NOMO-1 treated with dmso at 0.1 percent for 144 hours (cell line): Measurements from ENCODE around the gene NCDN.

ENCODE experiments used
- DNase-seq: peaks from one replicate; lab custom pipeline; 2025; ENCODE audit not compliant: unreplicated experiment; lab: John Stamatoyannopoulos, UW

NCDN gene

DNA sequence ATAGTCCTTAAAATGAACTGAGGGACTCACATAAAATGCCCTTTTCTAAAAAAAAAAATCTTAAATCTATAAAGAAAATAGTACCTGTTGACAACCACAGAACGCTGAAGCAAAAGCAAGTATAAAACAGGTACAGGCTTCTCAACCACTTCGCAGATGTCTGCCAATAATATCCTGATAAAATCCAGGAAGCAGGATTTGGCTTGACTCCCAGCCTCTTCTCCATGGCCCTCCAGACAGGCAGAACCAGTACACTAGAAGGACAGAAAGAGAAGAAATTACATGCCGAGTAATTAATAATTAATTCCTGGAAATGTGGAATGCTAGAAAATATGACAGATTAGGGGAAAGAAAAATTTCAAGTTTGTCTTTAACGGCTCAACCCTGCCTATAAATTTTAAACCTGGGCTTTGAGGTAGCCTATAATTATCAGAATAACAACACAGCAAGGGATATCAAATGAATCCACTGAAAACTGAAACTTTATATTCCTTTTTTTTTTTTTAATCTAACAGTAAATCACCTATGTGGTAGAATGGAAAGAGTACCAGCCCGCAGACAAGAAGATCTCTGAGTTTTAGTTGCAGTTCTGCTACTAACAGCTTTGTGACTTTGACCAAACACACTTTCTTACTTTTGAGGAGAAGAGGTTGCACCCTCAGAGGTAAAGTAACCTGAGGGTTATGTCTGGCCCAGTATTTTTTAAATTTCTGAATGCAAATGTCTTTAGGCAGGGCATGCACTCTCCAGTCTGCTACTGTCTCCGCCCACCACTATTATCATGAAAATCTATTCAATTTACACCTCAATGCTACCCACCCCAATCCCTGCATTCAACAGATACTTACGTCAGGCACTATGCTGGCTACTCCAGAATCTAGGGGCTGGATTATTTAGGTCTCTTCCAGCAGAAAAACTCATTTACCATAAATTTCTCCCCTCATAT lies 3.1 kb upstream of the NCDN start:
- no peak for DNase-seq

DNA sequence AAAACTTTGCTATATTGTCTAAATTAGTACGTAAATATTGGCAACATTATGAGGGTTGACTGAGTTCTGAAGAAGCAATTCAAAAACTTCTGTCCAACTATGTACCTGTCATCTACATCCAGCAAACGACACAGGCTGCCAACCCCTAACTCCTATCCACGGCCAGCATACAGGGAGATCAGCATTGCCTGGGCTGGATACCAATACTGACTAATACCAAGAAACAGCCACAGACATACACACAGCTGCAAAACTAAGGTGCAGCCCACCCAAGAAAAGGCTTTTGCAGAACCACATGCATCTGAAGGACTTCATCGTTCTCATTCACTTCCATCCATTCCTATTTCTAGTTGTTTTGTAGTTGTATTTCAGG lies 2.4 kb upstream of the NCDN start:
- DNase-seq = no peak

GRCh38 chr1:35555601-35556477 lies 1.8 kb upstream of the NCDN start:
- DNase-seq = no peak

DNA sequence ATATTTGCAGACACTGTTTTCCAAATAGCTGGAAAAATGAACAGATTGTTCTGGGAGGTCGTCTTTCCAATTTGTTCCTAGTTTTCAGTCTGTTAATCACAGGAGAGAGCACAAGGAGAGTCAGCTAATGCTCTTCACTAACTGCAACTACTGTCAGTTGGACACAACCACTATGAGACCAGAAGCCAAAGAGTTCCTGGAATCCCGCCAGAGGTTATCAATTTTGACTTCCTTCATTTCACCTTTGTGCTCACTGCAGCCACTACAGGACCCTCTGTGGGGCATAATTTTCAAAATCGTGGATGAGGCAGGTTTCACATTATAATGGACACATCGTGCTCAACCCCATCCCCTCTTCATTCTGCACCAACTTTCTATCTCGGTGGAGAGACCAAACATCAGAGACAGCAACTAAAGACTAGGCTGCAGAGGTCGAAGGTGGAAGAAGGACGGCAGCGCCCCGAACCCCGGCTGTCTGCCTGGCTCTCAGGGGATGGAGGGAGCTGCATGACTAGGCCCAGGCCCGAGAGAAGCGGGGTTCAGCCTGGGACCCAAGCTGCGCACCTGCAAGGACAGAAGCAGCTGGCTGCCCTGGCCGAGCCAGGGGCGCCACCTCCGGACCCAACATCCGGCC lies 998 bp upstream of the NCDN start:
- DNase-seq = no peak

- DNase-seq = peak; percentile 77
Observed at GRCh38 chr1:35557118-35557610, 435 bp upstream of the NCDN start, which contains the start of gene KIAA0319L. Gene KIAA0319L, minus strand, starts transcription at chr1:35557403. Its CDS starts 2,912 bp downstream, at chr1:35554491.

GRCh38 chr1:35558374-35559316 lies 1.0 kb downstream of the NCDN start:
- DNase-seq = no peak

DNA sequence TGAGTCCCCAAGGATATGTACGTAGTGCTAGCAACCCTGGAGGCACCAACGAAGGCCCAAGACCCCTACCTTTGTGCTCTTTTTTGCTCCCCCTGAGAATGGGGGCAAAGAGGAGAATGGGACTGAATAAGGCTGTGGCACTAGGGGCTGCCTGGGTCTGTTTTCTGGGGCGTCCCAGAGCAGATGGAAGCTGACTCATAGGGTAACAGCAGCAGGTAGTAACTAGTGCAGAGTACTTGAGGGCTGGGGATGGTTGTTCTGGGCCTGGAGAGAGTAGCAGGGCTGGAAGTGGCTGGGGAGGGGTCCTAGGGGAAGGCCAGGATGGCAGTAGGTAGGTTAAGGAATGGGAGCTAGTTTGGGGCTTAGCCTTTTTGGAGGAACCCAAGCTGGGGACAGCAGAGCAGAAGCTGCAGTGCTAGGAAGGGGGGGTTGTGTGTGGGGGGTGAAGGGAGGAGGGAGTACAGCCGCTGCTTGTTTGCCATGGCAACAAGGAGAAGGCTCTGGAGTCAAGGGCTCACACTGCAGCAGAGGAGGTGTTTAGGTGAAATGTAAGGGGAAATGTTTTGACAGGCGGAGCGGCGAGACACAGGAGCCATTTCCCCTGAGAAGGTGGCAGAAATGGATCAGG lies 1.8 kb downstream of the NCDN start:
- no peak for DNase-seq

- no peak for DNase-seq
Observed at GRCh38 chr1:35560256-35561225, 2.9 kb downstream of the NCDN start.

DNA sequence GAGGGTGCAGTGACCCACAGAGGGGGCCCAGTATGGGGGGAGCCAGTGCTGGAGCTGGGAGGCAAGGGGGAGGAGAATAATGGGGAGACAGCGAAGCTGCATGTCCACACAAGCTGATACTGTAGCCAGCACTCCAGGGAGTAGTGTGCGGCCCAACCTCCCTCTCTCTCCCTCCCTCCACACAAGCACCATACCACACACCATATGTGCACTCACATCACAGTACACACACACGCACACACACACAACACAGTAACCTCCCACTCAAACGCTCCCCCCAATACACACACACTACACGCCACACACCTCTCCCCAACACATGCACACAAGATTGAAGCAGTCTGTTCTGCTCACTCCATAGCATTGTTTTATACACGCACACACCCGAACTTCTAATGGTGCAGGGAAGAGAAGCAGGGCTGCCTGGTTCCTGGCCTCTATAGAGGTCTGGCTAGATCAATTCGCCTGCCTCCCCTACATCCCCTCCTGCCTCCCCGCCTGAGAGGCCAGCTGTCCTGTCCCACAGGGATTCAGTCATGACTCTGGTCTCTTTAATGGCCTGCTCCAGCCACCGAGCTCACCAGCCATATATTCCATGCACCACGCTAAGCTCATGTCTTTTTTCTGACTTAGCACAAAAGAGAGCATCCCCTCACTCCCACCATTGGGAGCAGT lies 3.8 kb downstream of the NCDN start:
- DNase-seq = no peak

DNA sequence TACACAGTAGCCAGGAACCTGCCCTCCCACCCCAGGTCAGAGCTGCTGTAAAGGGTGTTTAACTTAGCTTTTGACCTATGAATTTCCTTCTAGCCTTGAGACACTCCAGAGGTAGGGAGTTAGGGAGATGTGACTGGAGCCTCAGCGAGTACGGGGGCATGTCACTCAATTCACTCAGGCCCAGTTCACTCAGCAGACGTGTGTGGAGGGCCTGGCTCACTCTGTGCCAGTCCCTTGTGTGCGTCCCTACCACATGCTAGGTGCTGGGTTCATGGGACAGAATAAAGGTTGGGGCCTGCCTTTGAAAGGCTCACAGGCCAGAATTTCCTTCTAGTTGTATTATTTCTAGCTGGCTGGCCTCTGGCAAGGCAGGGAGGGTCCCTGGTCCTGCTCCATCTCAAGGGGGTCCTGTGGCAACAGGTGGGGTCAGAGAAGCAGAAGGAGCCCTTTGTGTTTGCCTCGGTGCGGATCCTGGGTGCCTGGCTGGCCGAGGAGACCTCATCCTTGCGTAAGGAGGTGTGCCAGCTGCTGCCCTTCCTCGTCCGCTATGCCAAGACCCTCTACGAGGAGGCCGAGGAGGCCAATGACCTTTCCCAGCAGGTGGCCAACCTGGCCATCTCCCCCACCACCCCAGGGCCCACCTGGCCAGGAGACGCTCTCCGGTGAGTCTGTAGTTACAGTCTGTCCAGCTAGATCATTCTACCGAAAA lies 4.5 kb downstream of the NCDN start:
- no peak for DNase-seq

DNA sequence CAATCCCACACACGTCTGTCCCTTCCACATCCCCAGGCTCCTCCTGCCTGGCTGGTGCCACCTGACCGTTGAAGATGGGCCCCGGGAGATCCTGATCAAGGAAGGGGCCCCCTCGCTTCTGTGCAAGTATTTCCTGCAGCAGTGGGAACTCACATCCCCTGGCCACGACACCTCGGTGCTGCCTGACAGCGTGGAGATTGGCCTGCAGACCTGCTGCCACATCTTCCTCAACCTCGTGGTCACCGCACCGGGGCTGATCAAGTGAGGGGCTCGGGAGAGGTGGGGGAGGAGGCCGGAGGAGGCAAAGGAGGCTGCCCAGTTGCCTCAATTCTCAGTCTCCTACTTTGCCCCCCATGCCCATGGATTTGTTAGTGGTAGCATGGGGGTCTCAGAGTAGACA lies 5.6 kb downstream of the NCDN start:
- no peak for DNase-seq

GRCh38 chr1:35564037-35564883 lies 6.7 kb downstream of the NCDN start:
- DNase-seq = peak; percentile 18

GRCh38 chr1:35564884-35565741 lies 7.5 kb downstream of the NCDN start:
- no peak for DNase-seq

GRCh38 chr1:35565742-35566133 lies 8.1 kb downstream of the NCDN start:
- no peak for DNase-seq

DNA sequence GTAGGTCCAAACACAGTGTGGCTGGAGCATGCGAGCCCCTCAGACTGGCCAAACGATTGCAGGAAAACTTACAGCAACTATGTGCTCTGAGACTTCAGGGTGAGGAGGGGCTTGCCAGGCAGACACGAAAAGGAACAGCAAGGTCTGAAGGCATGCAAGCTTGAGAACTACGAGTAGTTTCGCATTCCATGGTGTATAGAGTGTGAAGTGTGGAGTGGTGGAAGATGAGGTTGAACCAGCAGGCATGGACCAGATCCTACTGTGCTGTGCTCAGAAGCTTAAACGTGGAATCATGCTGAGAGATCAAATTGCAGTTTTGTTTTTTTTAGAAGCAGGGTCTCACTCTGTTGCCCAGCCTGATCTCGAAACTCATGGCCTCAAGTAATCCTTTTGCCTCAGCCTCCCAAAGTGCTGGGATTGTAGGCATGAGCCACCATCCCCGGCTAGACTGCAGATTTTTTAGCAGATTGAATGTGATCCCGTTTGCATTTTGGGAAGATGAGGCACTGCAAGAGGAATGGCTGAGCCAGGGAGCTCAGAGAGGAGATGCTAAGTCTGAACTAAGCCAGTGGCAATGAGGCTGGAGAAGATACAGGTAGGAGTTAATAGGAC lies 10.5 kb downstream of the NCDN start:
- no peak for DNase-seq
